Cortex of kidney (tissue), 1 donor: ENCODE results near the gene SNAI3.

Experiments
- DNase-seq: peaks from one replicate; lab custom pipeline; 2025; lab: John Stamatoyannopoulos, UW

Gene SNAI3

DNA sequence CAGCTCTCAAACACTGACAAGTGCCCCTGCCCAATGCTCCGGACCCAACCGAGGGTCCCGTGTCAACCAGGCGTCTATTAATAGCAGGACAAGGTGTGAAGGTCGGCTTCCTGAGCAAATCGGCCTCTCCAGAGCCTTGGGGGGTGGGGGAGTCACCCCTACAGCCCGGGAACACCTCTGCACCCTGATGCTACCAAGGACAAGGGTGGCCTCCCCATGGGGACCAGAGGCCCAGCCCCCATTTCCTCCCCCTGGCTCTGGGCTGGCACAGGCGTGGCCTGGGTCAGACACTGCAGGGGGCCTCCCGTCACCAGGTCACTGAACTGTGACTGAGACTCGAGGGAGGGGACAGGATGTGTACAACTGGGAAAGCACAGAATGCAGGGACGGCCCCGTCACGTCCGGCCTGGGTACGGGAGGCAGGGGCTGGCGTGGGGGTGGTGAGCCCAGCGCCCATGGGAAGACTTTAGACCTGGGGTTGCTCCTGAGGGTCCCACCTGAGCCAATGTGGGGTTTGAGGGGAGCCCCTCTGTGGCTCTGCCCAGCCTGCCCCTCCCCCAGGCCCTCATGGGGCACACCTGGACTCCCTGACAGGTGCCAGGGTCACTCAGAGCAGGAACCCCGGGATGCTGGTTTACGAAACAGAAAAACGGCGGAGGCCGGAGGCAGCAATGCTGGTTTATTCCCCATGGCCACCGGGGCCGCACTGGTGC lies 34.9 kb downstream of the SNAI3 start:
- DNase-seq: no peak

DNA sequence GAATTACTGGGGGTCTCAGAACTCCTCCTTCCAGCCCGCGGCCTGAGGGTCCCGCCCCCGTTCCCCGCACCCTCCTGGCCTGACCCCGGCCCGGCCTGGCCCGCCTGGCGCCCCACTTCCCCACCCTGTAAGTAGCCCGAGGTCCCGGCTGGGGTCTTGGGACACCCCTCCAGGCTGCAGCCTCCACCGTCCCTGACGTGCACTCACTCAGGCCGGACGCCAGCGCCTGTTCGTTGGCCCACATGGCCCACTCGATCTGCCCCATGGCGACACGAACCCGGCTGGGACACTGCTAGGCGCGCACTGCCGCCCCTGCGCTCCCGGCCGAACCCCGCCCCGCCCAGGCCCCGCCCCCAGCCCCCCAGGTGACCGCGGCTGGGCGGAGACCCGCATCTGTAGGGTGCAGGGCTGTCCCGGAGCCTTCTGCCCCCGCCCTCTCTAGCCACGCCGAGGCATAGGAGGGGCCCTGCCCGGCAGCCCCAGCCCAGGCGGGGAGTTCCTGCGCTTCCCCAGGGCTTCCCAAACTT lies 35.5 kb downstream of the SNAI3 start, which contains the start of gene CYBA:
Gene CYBA (minus strand): TSS at position 305 of the 527 bp plus-strand sequence. CDS start 40 bp downstream, at position 265.
- DNase-seq: no peak

DNA sequence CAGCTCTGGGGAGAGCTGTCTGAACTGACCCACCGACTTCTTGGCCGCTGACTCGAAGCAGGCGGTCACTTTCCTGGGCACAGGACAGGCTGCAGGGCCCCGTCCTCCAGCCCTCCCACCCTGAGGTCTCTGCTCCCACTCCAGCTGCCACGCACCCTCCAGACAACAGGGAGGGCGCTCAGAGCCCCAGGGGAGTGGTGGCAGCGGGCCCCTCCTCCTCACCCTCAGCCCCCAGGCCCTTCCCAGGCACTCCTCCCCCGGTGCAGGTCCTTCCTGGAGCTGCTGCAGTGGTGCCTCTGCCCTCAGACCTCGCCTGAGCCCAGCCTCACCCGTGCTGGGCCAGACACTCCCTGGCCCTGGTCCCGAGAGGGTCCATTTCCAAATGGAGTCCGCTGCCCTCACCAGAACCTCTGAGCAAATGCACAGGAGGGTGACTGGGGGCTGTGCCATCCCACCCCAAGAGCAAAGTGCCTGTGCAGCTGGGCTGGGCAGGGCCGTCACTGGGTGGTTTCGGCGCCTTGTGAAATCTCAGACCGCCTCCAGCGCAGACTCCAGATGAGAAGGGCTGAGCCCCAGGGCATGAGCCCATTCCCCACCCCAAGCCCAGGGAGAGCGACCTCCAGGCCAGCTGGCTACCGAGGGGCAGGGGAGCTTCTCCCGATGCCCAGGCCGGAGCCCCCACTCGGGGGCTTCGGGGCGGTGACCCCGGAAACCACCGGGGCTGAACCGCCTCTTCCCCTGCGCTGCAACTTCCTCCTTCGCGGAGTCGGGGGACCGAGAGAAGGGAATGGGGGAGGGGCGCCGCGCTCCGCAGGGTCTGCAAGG lies 36.2 kb downstream of the SNAI3 start:
- no peak for DNase-seq

DNA sequence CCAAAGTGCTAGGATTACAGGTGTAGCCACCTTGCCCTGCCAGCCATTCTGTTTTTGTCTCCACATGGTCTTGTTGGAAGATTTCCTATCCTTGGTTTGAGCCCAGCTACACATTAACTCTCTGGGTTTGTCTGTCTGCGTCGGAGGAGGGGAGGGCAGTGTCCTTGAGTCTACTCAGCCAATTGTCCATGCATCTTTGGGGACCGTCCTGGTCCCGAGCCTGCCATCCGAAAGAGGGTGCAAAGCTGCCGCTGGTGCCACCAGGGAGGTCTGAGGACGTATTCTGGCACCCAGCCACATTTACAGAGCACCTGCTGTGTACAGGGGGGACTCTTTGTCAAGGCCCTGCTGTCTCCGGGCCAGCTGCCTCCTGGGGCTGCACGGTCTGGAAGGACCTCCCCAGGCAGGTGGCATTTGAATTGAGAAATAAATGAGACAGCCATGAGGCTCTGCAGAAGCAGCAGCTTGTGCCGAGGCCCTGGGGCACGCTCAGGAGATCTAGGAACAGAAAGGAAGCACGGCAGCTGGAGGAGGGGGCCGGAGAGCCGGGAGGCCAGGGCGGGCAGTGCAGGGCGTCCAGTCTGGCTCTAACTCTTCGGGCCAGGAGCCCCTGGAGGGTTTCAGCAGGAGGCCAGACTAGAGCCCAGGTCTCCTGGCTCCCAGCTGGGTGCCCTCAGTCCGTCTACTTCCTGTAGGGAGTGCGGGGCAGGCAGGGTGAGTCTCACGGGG lies 36.9 kb downstream of the SNAI3 start:
- no peak for DNase-seq

DNA sequence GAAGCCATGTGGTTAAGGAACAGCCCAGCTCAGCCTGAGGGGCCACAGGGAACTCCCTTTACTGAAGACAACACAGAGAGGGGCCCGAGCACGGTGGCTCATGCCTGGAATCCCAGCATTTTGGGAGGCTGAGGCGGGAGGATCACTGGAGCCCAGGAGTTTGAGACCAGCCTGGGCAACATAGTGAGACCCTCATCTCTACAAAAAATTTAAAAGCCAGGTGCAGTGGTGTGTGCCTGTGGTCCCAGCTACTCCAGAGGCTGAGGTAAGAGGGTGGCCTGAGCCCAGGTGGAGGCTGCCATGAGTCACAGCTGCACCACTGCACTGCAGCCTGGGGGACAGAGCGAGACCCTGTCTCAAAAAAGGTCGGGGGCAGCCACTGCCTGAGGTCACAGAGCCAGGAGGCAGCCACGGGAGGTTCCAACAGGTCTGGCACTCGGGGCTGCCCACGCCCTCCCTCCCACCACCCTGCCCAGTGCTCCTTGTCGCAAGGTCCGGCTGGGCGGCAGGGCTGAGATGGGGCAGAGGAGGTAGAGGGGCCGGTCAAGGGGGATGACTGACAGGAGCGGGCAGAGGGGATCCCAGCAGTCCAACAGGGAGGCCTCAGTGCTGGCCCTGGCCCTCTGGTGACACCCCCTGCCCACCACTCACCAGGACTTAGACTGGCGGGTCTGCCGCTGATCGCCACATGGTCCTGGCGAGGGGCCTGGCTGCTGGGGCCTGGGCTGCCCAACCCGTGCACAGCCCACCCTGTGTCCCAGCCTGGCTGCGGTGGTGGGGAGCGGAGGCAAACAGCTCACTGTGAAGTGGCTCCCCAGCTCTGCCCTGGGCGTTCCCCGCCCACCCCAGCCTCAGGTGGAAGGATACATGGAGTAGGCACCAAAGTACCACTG lies 38.9 kb downstream of the SNAI3 start:
- DNase-seq: no peak

DNA sequence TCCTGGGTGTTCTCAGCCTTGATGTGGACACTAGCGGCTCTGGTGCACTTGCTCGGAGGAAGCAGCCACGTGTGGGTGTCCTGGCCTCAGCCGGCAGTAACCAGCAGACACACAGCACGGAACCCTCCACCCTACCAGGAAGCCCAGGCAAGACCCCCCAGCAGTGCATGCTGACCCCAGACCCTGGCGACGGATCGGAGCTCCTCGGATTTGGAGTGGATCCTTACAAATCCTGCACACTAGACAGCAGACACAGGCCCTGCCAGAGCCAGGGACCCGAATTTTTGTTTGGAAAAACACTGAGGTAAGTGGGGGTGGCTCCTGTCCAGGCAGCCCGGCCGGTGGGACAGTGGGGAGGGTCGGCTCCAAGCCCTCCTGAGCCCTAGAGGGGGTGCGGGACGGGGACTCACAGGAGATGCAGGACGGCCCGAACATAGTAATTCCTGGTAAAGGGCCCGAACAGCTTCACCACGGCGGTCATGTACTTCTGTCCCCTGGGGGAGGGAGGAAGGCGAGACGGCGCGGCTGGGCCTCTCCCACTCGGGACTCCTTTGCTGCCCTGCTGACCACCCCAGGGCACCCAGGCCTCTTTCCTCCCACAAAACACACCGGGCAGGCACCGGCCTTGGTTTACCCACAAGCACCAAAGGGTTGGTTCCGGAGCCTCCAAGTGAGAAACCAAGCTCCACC lies 39.8 kb downstream of the SNAI3 start:
- no peak for DNase-seq

DNA sequence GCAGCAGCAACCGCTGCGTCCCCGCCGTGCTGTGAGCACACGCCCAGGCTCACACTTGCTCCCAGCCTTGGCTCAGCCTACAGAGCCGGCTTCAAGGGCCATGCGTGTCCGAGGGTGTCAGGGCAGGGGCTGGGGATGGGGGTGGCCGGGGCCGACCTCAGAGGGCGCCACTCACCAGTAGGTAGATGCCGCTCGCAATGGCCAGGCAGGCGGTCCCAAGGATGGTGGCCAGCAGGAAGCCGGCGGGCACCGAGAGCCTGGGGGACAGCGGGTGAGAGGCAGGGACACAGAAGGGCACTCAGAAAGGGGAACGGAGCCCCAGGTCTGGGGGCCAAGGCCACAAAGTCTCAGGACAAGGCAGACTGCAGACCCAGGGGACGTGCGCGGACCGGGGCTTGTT lies 40.4 kb downstream of the SNAI3 start:
- no peak for DNase-seq

DNA sequence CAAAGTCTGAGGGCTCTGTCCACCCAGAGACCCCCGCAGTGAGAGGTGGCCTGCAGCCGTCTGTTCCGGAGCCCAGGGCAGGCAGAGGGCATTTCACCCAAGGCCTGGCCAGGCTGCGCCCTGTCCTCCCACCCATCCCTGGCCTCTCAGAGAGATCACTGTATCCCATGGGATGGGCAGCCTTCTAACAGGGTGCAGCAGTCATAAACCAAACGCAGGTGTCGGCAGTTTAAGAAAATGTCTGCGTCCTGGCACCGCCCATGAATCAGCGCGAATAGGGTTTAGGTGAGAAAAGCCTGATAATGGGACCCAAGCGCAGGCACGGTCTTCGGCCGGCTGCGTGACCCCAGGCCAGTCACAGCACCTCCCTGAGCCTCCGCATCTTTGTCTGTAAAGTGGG lies 40.9 kb downstream of the SNAI3 start:
- DNase-seq: no peak

DNA sequence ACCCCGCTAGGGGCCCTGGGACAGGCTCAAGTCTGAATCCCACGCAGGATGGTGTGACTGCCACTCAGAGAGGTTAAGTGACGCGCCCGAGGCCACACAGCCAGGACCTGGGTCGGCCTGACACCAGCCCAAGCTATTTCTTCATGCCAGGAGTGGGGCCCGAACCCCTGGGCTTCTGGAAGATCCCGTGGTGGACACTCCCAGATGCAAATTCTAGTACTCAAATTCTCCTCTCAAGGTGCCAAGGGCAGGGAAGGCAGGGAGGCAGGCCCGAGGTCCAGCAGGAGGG lies 42.7 kb downstream of the SNAI3 start:
- no peak for DNase-seq

DNA sequence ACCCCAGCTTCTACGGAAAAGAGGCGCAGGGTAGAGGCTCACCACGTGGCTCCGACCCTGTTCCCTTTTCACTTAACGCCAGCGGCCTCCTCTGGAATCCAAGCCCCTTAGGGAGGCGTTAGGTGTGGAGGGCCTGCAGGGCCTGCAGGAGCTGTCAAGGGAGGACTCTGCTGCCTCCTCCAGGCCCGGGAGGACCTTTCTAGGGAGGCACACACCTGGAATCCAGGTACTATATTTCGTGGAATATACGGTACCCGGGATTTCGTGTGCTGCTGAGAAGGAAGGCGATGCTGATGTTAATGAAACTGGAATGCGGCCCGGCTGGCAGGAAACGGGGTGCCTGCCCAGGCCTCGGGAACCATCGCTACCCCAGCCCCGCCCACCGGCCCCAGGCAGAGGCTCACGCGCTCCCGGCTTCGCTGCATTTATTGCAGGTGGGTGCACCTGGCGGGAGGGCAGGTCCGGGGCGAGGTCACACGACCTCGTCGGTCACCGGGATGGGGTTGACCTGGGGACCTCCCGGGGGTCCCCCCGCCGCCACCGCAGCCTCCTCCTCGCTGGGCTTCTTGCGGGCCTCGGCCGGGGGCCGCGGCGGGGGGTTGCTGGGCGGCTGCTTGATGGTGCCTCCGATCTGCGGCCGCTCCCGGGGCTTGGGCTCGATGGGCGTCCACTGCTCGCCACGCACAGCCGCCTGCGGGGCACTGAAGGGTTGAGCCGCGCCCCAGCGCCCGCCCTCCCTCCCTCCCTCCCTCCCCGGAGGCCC lies 43.2 kb downstream of the SNAI3 start:
- no peak for DNase-seq

DNA sequence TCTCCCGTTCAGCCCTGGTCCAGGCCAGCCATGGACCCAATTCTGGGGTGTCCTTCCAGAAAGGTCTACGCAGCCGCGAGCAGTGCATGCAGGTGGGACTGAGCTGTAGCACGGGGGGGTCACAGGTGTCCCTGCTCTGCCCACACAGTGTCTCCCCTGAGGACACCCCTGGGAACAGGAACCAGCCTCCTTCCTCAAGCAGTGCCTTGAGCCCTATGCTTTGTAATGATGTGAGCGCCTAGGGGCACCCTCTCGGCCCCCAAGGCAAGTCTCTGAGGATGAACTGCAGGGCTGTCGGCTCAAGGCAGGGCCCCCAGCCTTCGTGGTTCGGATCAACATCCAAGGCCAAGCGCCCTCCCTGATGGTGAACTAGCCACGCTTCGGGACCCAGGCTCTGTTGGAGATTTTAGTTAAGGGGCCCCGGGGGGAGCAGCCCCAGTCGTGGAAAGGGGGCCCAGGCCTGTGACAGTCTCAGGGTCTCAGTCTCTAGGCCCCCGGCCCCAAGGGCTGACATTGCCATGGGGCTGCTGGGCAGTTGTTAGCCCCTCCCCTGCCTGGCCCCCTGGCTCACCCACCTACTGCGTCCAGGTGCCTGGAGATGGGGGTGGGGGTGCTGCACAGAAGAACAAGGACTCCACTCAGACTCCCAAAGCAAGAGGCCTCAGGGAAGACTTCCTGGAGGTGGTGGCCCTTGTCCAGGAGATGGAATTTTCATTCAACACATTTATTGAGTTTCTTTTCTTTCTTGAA lies 45.6 kb downstream of the SNAI3 start:
- DNase-seq: no peak

DNA sequence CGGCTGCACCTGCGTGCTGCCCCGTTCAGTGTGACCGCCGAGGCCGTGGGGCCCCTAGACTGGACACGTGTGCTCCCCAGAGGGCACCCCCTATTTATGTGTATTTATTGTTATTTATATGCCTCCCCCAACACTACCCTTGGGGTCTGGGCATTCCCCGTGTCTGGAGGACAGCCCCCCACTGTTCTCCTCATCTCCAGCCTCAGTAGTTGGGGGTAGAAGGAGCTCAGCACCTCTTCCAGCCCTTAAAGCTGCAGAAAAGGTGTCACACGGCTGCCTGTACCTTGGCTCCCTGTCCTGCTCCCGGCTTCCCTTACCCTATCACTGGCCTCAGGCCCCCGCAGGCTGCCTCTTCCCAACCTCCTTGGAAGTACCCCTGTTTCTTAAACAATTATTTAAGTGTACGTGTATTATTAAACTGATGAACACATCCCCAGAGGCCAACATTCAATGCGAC lies 46.2 kb downstream of the SNAI3 start:
- DNase-seq: no peak

DNA sequence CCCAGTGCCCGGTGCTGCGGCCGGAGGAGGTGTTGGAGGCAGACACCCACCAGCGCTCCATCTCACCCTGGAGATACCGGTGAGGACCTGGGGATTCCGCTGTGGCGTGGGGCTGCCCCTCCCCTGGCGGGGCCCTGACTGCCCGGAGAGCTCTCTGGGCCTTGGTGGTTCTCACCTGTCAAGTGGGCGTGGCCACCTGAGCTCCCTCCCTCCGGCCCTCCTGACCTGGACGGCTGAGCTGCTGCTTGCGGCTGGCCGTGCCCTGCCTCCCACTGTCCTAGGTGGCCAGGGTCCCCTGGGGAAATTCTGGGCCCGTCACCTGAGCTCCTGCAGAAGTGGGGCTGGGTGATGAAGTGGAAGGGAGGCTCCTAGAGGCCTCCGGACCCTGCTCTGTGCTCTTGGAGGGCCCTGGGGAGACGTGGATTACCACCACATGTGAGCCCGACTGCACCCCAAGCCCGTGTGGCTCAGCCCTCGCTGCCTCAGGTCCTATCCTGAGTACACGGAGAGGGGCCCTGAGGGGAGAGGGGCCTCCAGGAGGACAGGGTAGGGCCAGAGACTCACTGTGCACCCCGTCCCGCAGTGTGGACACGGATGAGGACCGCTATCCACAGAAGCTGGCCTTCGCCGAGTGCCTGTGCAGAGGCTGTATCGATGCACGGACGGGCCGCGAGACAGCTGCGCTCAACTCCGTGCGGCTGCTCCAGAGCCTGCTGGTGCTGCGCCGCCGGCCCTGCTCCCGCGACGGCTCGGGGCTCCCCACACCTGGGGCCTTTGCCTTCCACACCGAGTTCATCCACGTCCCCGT lies 46.9 kb downstream of the SNAI3 start:
- no peak for DNase-seq

DNA sequence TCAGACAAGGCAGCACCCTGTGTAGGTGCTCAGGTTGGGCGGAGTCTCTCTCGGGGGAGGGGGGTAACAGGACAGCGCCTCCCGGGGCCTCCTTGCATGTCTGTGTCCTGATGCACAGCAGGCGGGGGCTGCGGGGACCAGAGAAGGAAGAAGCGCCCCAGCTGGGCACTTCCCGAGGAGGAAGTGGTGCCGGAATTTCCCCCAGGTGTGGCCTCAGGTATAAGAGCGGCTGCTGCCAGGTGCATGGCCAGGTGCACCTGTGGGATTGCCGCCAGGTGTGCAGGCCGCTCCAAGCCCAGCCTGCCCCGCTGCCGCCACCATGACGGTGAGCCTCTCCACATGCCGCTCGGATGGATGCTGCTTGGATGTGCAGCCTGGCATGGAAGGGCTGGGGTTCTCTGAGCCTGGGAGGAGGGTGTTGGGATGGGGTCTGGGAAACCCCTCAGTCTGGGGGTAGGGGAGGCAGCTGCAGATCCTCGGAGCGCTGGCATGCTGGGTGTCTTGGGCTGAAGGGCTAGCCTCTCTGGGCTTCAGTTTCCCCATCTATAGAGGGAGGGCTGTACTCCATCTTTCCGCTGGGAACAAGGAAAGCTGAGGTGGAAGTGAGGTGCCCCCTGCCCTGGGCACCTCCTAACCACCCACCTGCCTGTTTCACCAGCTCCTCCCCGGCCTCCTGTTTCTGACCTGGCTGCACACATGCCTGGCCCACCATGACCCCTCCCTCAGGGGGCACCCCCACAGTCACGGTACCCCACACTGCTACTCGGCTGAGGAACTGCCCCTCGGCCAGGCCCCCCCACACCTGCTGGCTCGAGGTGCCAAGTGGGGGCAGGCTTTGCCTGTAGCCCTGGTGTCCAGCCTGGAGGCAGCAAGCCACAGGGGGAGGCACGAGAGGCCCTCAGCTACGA lies 47.7 kb downstream of the SNAI3 start, which contains the start of gene IL17C:
Gene IL17C (plus strand): TSS at position 250 of the 908 bp plus-strand sequence. CDS start 70 bp downstream, at position 320.
- DNase-seq: no peak

DNA sequence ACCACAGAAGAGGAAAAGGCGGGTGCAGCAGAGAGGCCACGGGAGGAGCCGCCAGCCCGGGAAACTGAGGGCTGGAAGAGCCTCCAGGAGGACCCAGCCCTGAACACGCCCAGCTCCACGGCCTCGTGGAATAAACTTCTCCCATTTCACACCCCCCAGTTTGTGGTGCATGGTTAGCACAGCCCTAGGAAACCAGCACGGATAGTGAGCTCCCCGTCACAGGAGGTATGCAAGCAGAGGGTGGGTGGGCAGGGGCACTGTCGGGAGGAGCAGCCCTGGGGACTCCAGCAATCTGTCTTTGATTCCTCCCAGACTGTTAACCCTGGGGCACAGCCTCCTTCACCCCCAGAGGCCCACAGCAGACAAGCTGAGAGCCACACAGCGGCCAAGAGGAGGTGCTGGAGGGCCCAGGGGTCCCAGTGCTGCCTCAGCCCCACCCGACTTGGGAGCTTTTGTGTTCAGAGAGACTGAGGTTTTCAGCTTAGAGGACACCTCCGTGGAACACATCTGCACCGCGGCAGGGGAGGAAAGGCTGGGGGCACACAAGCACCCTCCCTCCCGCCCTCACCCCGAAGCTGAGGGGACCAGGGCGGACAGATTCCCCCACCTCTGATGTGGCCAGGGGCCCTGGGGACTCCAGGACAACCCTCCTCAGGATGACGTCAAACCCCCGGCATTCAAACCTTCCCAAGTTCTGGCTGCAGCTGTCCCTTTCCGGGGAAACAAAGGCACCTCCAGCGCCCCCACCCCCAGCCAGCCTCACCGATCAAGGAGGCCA lies 49.6 kb downstream of the SNAI3 start:
- DNase-seq: no peak

DNA sequence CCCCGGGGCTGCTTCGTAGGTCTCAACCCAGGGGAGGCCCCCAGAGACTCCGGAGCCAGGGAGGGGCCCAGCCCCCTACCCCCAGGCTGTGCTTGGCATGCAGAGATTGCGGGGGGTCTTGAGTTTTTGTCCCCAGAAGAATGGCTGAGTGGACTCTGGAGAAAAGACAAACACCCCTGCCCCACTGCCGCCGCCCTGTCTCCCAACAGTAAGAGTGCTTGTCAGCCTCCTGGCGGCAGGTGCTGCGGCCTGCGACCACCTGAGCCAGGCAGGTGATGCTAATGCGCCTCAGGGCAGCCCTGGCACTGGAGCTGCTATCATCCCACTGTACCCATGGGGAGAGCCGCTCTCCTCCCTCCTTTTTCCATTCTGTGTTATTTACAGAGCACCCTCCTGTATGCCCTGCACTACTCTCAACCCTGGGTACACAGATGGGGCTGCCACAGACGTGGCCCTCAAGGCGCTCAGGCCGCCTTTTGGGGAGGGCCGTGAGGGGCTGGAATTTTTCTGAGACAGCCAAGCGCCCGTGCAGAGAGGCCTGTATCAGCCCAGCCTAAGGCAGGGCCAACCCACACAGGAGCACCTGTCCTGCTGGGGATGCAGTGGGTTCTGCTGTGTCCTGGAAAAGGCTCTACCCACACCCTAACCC lies 50.5 kb downstream of the SNAI3 start:
- DNase-seq: no peak
